Cardiac muscle cell (in vitro differentiated cells and primary cell): ENCODE measurements around the gene UMAD1. TPM values are rescaled to one million over a fixed set of nuclear protein-coding genes. Genes with fewer than 3 reads are reported as not detected.

Experiments
- DNase-seq, 2 donors: peaks; one replicate each; pipeline versions ENCODE4 v3.0.0 to v3.0.0-alpha.2; 2010 to 2017; ENCODE audit warnings: low read depth in 1 of 2, low spot score in 1 of 2
- H3K27ac ChIP-seq: fragments of 200-600 bp; sonication (generic); 2 replicates; pipeline ENCODE4 v1.5.1; 2016
- H3K27me3 ChIP-seq: fragments of 200-600 bp; sonication (generic); 2 replicates; pipeline ENCODE4 v1.6.0; 2016; ENCODE audit warnings: control low read depth
- H3K36me3 ChIP-seq: fragments of 200-600 bp; sonication (generic); 2 replicates; pipeline ENCODE4 v1.5.1; 2016; ENCODE audit warnings: control low read depth
- H3K4me1 ChIP-seq: fragments of 200-600 bp; sonication (generic); 2 replicates; pipeline ENCODE4 v1.8.1; 2017; ENCODE audit warnings: low read depth, mild to moderate bottlenecking, mixed run types
- H3K4me3 ChIP-seq: fragments of 200-600 bp; sonication (generic); 2 replicates; pipeline ENCODE4 v1.5.1; 2016; ENCODE audit warnings: mild to moderate bottlenecking
- H3K9me3 ChIP-seq: fragments of 200-600 bp; sonication (generic); 2 replicates; pipeline ENCODE4 v1.5.1; 2017; ENCODE audit warnings: low read depth, mild to moderate bottlenecking, control low read depth
- CTCF ChIP-seq: IDR thresholded peaks from 2 replicates; pipeline ENCODE4 v1.5.1; 2012; ENCODE audit warnings: low read depth, mild to moderate bottlenecking, low read length
- polyA plus RNA-seq: library from polyadenylated mRNA; unstranded; fragments of >200 nt; fragmentation: Nextera tagmentation; extraction: Ambion mirVana; gene quantifications from 2 replicates; pipeline ENCODE4 v1.2.1, GENCODE V29; 2016
- total RNA-seq: library from RNA; depleted of rRNA; stranded (reverse); fragments of >200 nt; gene quantifications from 2 replicates; pipeline ENCODE4 v1.2.3, GENCODE V29; 2016

UMAD1 gene
- total and polyA plus RNA-seq, 2 experiments from 2014 or later, result 8.2 to 12.9 TPM

GRCh38 chr7:7738177-7738576 lies 97.6 kb downstream of the UMAD1 start:
- Histone ChIP-seq H3K4me1 (peaks cover 9% of the 10 kb centered on the region), H3K27me3 (no peaks in the 10 kb centered on the region), H3K9me3 (no peaks in the 10 kb centered on the region), H3K4me3 (no peak overlapping the region), H3K36me3 (no peaks in the 10 kb centered on the region), H3K27ac (no peak overlapping the region)
- no peak for DNase-seq
- TF ChIP-seq CTCF, result no peak

- TF ChIP-seq CTCF, result no peak
- H3K27ac ChIP-seq, result no peak overlapping the region
- DNase-seq, result no peak
- peaks cover 9% of the 10 kb centered on the region for H3K4me1 ChIP-seq
- H3K4me3 ChIP-seq, result no peak overlapping the region
- no peaks in the 10 kb centered on the region for H3K9me3 ChIP-seq
- no peaks in the 10 kb centered on the region for H3K27me3 ChIP-seq
- H3K36me3 ChIP-seq, result no peaks in the 10 kb centered on the region
Measured at GRCh38 chr7:7738622-7739021, 98.1 kb downstream of the UMAD1 start.

- H3K27ac ChIP-seq, result no peak overlapping the region
Measured at GRCh38 chr7:7739204-7740036, 98.9 kb downstream of the UMAD1 start.

GRCh38 chr7:7740037-7740355 lies 99.4 kb downstream of the UMAD1 start:
- no peak for TF ChIP-seq CTCF
- Histone ChIP-seq H3K4me3 (no peak overlapping the region), H3K27me3 (no peaks in the 10 kb centered on the region), H3K36me3 (no peaks in the 10 kb centered on the region), H3K4me1 (peaks cover 13% of the 10 kb centered on the region), H3K27ac (no peak overlapping the region), H3K9me3 (no peaks in the 10 kb centered on the region)
- DNase-seq, result no peak

More at GRCh38 chr7:7739204-7740036, 98.9 kb downstream of the UMAD1 start:
- no peaks in the 10 kb centered on the region for H3K27me3 ChIP-seq
- DNase-seq, result no peak
- H3K4me3 ChIP-seq, result no peak overlapping the region
- TF ChIP-seq CTCF, result no peak
- H3K4me1 ChIP-seq, result peaks cover 9% of the 10 kb centered on the region
- H3K36me3 ChIP-seq, result no peaks in the 10 kb centered on the region
- no peaks in the 10 kb centered on the region for H3K9me3 ChIP-seq

- Histone ChIP-seq H3K36me3 (no peaks in the 10 kb centered on the region), H3K4me3 (no peak overlapping the region), H3K9me3 (no peaks in the 10 kb centered on the region), H3K4me1 (peaks cover 31% of the 10 kb centered on the region), H3K27me3 (no peaks in the 10 kb centered on the region), H3K27ac (no peak overlapping the region)
- no peak for TF ChIP-seq CTCF
- DNase-seq, result no peak
Measured at GRCh38 chr7:7742223-7742622, 101.7 kb downstream of the UMAD1 start.
